Ovary (tissue), 9 donors: ENCODE results near the gene CATSPERB. TPM values are rescaled to one million over a fixed set of nuclear protein-coding genes. Genes with fewer than 3 reads are reported as not detected.
"Not testable (repeated sequence)": the region's sequence is repeated elsewhere in the genome, so short reads cannot be mapped to it uniquely, and the experiment has no call there.

ENCODE experiments used
- DNase-seq, 5 donors: peaks; one replicate each; pipeline ENCODE4 v3.0.0-alpha.2; 2019 to 2020
- H3K27ac ChIP-seq, 2 donors: fragments of 200-600 bp; one replicate each; pipeline versions ENCODE4 v1.5.1 to v1.8.0; 2019 to 2022
- H3K27me3 ChIP-seq: fragments of 200-600 bp; one replicate; pipeline ENCODE4 v1.8.0; 2022
- H3K36me3 ChIP-seq: fragments of 200-600 bp; sonication (generic); one replicate; pipeline ENCODE4 v1.5.1; 2019
- H3K4me1 ChIP-seq: one replicate; pipeline ENCODE4 v1.8.1; 2013; ENCODE audit warnings: mild to moderate bottlenecking, moderate library complexity; ENCODE audit not compliant: insufficient read depth
- H3K4me3 ChIP-seq: fragments of 200-600 bp; sonication (generic); one replicate; pipeline ENCODE4 v1.5.1; 2017
- H3K9me3 ChIP-seq, 2 donors: fragments of 200-600 bp in 1 of 2; sonication (generic) in 1 of 2; one replicate each; pipeline versions ENCODE4 v1.5.1 to v1.8.1; 2013 to 2019; ENCODE audit warnings: mild to moderate bottlenecking in 1 of 2, moderate library complexity in 1 of 2
- EP300 ChIP-seq: sonication (generic); formaldehyde crosslinking; IDR thresholded peaks from one replicate; pipeline ENCODE4 v1.6.1; 2017; ENCODE audit warnings: antibody characterized with exemption
- POLR2A ChIP-seq: fragments of 450-650 bp; IDR thresholded peaks from one replicate; pipeline ENCODE4 v1.6.1; 2017; ENCODE audit warnings: antibody characterized with exemption, mild to moderate bottlenecking, moderate library complexity
- WGBS, 3 donors: extraction: QIAGEN DNeasy Blood & Tissue Kit in 1 of 3; methylation state at CpG; one replicate each; pipeline versions ENCODE4 v1.1.5 to v1.1.7; 2013 to 2017; 5-methylcytosine and 5-hydroxymethylcytosine counted together
- intact Hi-C, 4 donors: fragments of 100-400 bp; cut with DNase I; formaldehyde crosslinking; loops; one replicate each; pipeline versions ENCODE4 v1.11.0 to v1.15.1; 2022 to 2023
- polyA plus RNA-seq, 2 donors: library from polyadenylated mRNA; stranded (reverse); fragments of 200-250 nt in 1 of 2; fragments of 350-450 nt in 1 of 2; fragmentation: Illumina TruSeq in 1 of 2; extraction: RNeasy Lipid Tissue Mini Kit (QIAGEN cat#74804) in 1 of 2; gene quantifications; one replicate each; pipeline ENCODE4 v1.2.3, GENCODE V29; 2013 to 2014
- total RNA-seq, 7 donors: library from RNA; depleted of rRNA in 2 of 7; stranded (reverse); fragments of >200 nt in 2 of 7; fragmentation: NEBNext Ultra II Directional in 3 of 7; extraction: Animal tissue kit (Norgen Biotek cat#: 25700) in 3 of 7; gene quantifications; one replicate each; pipeline versions ENCODE4 v1.1.0 to v1.2.4, GENCODE V29; 2016 to 2023
- TF ChIP-seq, protein P1 (sequence below), 3 donors: fragments of 450-650 bp in 2 of 3; fragments of 200-600 bp in 1 of 3; IDR thresholded peaks; one replicate each; pipeline versions ENCODE4 v1.5.1 to v1.8.0; 2016 to 2022; ENCODE audit warnings: antibody characterized with exemption in 3 of 3, mild to moderate bottlenecking in 1 of 3
- donor health status: DM: no; HTN: no; CAD: no; lungs with moderate emphysema.
- donor health status: DM: no; HTN: no; CAD: no.
- donor health status: Bipolar disorder and iron deficiency.
- donor health status: DM: yes; HTN: yes; CAD: no.
- donor health status: DM: no; HTN: no; CAD: no.
- donor health status: DM: yes; HTN: yes; CAD: no.

The CATSPERB gene
- total and polyA plus RNA-seq, 9 donors, result 0.07 to 2.5 (median 0.46) TPM; not detected in 1

DNA sequence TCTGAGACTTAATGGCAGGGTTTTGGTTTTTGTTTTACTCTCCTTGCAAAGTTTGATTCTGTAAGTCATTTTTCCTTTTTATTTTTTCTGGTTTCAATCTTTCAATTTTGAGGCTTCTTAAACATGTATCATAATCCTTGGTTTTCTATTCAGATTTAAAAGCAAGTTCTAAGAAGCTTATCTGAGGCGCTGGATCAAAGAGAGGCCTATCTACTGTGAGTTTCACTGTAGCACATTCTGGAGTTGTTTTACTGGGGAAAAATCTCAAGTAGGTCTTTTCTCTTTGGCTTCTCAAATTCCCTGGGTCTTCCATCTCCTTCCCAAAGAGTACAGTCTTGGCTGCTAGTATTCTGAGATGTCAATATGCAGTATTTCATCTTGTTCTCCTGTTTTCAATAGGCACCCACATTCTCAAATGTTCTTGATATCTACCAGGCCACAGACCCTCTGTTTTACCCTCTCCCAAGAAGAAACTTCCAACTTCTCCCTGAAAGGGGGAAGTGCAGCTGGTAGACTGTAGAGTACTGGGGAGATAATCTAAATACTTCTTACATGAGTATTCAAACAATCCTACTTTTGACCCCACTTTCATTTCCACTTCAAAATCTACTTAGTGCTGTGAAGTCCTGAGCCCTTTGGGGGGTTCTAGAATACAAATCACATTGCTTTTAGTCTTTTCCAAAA is 10.9 kb upstream of the CATSPERB start:
- no peak for DNase-seq
- H3K27ac ChIP-seq, result no peak overlapping the region
- H3K9me3 ChIP-seq, result no peaks in the 10 kb centered on the region
- no peaks in the 10 kb centered on the region for H3K36me3 ChIP-seq
- no peaks in the 10 kb centered on the region for H3K4me1 ChIP-seq
- 80 to 88% (median 88%) methylated on average over 1 of the region's 1 CpG for WGBS, 3 donors
- H3K27me3 ChIP-seq, result no peaks in the 10 kb centered on the region
- TF ChIP-seq POLR2A, result no peak
- TF ChIP-seq, protein P1, sequence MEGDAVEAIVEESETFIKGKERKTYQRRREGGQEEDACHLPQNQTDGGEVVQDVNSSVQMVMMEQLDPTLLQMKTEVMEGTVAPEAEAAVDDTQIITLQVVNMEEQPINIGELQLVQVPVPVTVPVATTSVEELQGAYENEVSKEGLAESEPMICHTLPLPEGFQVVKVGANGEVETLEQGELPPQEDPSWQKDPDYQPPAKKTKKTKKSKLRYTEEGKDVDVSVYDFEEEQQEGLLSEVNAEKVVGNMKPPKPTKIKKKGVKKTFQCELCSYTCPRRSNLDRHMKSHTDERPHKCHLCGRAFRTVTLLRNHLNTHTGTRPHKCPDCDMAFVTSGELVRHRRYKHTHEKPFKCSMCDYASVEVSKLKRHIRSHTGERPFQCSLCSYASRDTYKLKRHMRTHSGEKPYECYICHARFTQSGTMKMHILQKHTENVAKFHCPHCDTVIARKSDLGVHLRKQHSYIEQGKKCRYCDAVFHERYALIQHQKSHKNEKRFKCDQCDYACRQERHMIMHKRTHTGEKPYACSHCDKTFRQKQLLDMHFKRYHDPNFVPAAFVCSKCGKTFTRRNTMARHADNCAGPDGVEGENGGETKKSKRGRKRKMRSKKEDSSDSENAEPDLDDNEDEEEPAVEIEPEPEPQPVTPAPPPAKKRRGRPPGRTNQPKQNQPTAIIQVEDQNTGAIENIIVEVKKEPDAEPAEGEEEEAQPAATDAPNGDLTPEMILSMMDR (IDR thresholded peaks at IDR 0.05), result no peak
- TF ChIP-seq EP300, result no peak
- intact Hi-C loops, result no loop called here
- H3K4me3 ChIP-seq, result no peak overlapping the region

- 95 to 97% (median 96%) methylated on average over 2 of the region's 2 CpGs for WGBS, 3 donors
- H3K4me1 ChIP-seq, H3K4me3 ChIP-seq, H3K36me3 ChIP-seq, H3K9me3 ChIP-seq, H3K27ac ChIP-seq, intact Hi-C loops, H3K27me3 ChIP-seq, DNase-seq: not testable (repeated sequence)
These were observed 8.0 kb upstream of the CATSPERB start for GRCh38 chr14:91739867-91740266.

GRCh38 chr14:91737619-91738018 is 5.7 kb upstream of the CATSPERB start:
- TF ChIP-seq POLR2A (no peak), EP300 (no peak)
- TF ChIP-seq, protein P1 (IDR thresholded peaks at IDR 0.05), result no peak
- no peaks in the 10 kb centered on the region for H3K27me3 ChIP-seq
- intact Hi-C loops, result no loop called here
- no peaks in the 10 kb centered on the region for H3K9me3 ChIP-seq
- DNase-seq, result no peak
- no peaks in the 10 kb centered on the region for H3K36me3 ChIP-seq
- no peak overlapping the region for H3K4me3 ChIP-seq
- H3K4me1 ChIP-seq, result no peaks in the 10 kb centered on the region
- H3K27ac ChIP-seq, result no peak overlapping the region
- 93 to 94% (median 94%) methylated on average over 5 of the region's 5 CpGs for WGBS, 3 donors

DNA sequence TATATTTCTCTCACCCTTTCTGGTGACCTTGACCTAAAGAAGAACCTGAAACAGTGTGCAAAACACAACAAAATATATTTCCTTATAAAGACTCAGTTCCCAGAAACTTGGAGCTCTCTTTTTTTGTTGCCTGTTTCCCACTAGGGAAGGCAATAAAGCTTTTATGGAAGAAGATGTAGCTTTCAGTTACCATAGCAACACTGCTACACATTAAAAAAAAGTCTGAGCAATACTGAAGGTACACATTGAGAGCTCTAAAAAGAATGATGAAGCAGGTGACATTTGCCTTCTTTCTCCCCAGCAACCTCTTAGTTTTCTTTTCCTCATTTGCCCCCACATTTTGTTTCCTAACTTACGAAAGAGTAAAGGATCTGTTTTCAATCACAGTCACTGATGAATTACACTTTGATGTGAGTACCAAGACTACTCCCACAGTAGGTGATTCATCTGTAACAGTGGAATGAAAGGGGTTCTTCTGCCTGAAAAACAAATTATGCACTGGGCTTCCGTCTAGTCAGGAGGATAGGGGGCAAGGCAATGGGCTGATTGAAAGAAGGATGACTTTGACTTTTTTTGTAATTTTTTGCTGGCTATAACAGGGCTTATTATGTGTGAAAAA is 1.1 kb upstream of the CATSPERB start:
- WGBS, 3 donors, result 10 to 27% (median 11%) methylated on average over 2 of the region's 2 CpGs
- TF ChIP-seq POLR2A (no peak), EP300 (no peak)
- TF ChIP-seq, protein P1 (IDR thresholded peaks at IDR 0.05), result no peak
- intact Hi-C loops, result no loop called here
- Histone ChIP-seq H3K27me3 (no peaks in the 10 kb centered on the region), H3K27ac (no peak overlapping the region), H3K36me3 (no peaks in the 10 kb centered on the region), H3K4me3 (no peak overlapping the region), H3K9me3 (no peaks in the 10 kb centered on the region), H3K4me1 (no peaks in the 10 kb centered on the region)
- DNase-seq, result no peak

DNA sequence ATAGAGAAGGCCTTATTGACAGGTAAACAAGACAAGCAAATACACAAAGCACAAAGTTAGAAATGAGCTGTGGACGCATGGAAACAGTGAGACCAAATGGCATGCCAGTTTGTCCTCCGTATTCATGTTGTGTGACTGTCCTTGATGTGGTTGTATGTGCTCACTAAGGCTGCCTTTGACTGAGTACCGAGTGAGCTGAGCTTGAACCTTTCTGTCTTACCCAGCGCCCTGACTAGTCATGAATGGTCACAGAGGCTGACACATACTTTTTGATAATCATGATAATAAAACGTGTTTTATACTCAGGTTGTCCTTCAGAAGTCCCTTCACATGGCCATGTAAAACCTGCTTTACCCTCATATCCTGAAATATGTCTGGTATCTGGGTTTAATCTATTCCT is 553 bp upstream of the CATSPERB start:
- Histone ChIP-seq H3K27me3 (no peaks in the 10 kb centered on the region), H3K4me1 (no peaks in the 10 kb centered on the region), H3K4me3 (no peak overlapping the region), H3K36me3 (no peaks in the 10 kb centered on the region), H3K9me3 (no peaks in the 10 kb centered on the region), H3K27ac (no peak overlapping the region)
- 67 to 74% (median 71%) methylated on average over 5 of the region's 5 CpGs for WGBS, 3 donors
- intact Hi-C loops, result no loop called here
- no peak for DNase-seq
- no peak for TF ChIP-seq EP300
- TF ChIP-seq POLR2A, result no peak
- TF ChIP-seq, protein P1 (IDR thresholded peaks at IDR 0.05), result no peak
